Measurements from ENCODE around the gene AVP.

AVP gene

GRCh38 chr20:3045042-3045815, 39.3 kb downstream of the AVP start:
- TF ChIP-seq CTCF (IDR thresholded peaks at IDR 0.05; ENCODE audit: borderline replicate concordance, insufficient read depth, low read depth, low read length): no peak
- H3K4me3 ChIP-seq (ENCODE audit: low read depth, low read length): peak overlapping the region; percentile 75

GRCh38 chr20:3044336-3044965, 40.1 kb downstream of the AVP start:
- no peak for TF ChIP-seq CTCF (IDR thresholded peaks at IDR 0.05; ENCODE audit: borderline replicate concordance, insufficient read depth, low read depth, low read length)
- H3K4me3 ChIP-seq (ENCODE audit: low read depth, low read length): no peak overlapping the region

GRCh38 chr20:3043322-3043721, 41.2 kb downstream of the AVP start, which contains the start of gene GNRH2:
Gene GNRH2 (plus strand): TSS chr20:3043622. CDS start chr20:3044415, 793 bp downstream.
- no peak within 1 kb of the TSS for H3K4me3 ChIP-seq (ENCODE audit: low read depth, low read length)
- TF ChIP-seq CTCF (IDR thresholded peaks at IDR 0.05; ENCODE audit: borderline replicate concordance, insufficient read depth, low read depth, low read length): no peak

GRCh38 chr20:3042625-3043024, 41.9 kb downstream of the AVP start:
- no peak for TF ChIP-seq CTCF (IDR thresholded peaks at IDR 0.05; ENCODE audit: borderline replicate concordance, insufficient read depth, low read depth, low read length)
- no peak overlapping the region for H3K4me3 ChIP-seq (ENCODE audit: low read depth, low read length)

GRCh38 chr20:3041854-3042409, 42.6 kb downstream of the AVP start:
- TF ChIP-seq CTCF (IDR thresholded peaks at IDR 0.05; ENCODE audit: borderline replicate concordance, insufficient read depth, low read depth, low read length): no peak
- no peak overlapping the region for H3K4me3 ChIP-seq (ENCODE audit: low read depth, low read length)

- H3K4me3 ChIP-seq (ENCODE audit: low read depth, low read length): no peak overlapping the region
- no peak for TF ChIP-seq CTCF (IDR thresholded peaks at IDR 0.05; ENCODE audit: borderline replicate concordance, insufficient read depth, low read depth, low read length)
These were observed 44.4 kb downstream of the AVP start for GRCh38 chr20:3040086-3040485.

All from GM12875 (cell line).